Stimulated activated CD8-positive, alpha-beta memory T cell treated with anti-CD3 and anti-CD28 coated beads, Interleukin-12 subunit alpha, Interleukin-12 subunit beta, amount 100 ng/mL, for 4 hours (primary cell): ENCODE data around the gene FBXL3.

Source experiments
- DNase-seq: peaks from one replicate; pipeline ENCODE4 v3.0.0-alpha.2; 2020; ENCODE audit warnings: low read depth

FBXL3 gene

DNA sequence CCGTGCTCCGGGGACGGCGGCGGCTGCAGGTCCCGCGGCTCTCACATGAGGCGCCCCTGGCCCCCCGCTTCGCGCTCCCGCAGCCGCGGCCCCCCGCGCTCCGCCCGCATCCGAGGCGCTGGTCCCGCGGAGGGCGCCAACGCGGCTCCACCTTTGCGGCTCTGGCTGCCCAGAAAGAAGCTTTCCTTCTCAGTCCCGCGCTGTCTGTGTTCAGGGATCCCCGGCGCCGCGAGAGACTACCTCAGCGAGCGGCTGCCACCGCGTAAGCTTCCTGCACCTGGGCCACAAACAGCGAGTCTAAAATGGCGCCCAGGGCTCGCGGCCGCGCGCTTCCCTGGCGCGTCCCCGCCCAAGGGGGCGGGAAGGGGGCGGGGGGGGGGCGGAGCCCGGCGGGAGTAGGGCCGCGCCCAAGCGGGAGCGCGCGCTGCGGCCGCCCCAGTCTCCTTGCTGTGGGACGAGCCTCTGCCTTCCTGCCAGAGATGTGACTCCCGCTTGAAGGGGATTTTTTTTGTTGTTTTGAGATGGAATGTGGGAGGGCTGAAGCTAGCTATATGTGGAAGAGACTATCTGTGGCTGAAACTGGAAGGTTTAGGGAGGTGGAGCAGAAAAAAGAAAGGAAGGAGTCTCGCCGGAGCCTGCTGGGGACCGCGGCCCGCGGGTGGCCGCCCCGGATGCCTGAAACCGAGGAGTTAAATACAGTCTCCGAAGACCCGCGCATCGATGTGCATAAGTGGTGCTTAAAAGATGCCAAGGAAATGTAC is at the start of gene FBXL3:
FBXL3 (minus strand) TSS at position 299 of the 761 bp plus-strand sequence. CDS start 5,299 bp downstream, outside the sequence.
- DNase-seq: peak; percentile 71

- no peak for DNase-seq
Observed at GRCh38 chr13:77067519-77067918, 40.6 kb upstream of the FBXL3 start.

DNA sequence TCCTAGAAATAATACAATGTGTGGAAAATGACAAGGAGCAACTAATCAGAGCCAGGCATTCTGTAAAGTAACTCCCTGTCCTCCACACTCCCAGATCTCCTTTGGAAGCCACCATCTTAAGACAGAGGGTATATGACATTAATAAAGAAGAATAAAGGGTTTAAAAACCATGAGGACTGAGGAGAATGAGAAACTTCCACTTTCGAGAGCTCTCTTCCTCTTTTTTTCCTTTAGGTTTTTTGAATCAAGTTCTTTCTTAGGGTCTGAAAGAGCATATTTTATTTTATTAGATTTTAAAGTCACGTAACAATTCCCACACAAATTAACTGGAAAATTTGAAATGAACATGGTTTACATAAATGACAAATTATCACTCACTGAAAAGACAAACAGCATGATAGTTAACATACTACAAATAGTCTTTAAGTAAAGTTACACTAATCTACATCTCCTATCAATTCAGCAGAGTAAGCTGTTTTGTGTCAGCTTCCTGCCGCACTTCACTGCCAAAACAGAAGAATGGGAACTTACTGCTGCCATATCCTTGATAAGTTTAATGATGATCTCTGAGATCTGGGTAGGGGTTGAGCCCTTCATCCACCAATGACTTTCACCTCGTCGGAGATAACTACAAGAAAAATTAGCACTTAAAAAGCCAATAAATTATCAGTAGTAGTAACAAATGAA is 38.6 kb upstream of the FBXL3 start:
- no peak for DNase-seq

DNA sequence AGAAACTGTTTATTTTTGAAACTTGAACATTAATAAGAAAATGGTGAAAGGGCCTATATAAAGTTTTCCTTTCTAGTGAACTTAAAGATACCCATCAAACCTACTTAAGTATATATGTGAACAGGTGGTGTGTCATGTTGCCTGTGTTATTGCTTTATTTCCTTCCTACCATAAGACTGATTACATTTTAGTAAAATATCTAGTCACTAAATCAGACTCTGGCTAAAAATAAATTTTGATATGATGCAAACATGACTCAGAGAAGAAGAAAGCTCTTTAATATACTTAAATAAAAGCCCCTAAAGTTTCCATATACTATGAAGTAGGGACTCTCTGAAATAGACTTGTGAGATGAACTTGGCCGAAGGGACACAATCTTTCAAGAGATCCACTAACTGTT is 35.1 kb upstream of the FBXL3 start:
- DNase-seq: no peak

DNA sequence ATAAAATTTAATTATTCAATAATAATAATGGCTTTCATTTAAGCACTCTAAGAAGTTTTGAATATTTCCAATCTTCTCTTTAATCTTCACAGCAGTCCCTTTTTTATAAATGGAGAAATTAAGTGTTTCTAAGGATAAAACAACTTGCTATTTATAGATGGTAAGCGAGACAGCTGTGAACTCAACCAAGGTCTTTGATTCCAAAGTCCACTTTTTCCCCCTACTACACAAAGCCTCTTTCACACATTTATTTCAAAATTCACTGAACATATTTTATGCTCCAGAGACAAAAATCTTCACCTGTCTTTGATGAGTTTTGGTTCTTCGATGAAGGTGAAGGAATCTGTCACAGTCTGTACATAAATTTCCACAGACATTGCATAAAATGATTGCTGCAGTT is 34.4 kb upstream of the FBXL3 start:
- no peak for DNase-seq

DNA sequence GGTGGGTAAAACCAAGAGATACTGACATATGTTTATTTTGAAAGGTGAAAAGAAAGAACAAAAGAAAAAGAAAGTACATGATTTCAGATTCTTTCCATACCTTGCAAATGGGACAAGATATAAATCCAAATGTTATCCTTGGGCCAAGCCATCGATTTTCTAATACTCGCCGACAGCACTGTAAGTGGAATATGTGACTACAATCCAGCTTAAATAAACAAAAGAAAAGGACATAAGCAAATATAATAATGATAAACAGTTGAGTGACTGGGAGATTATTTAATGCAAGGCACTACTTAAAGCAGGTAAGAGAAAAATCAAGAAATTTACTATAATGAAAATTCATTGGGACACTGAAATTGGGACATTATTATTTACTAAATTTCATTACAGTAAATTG is 29.9 kb upstream of the FBXL3 start:
- DNase-seq: no peak

DNA sequence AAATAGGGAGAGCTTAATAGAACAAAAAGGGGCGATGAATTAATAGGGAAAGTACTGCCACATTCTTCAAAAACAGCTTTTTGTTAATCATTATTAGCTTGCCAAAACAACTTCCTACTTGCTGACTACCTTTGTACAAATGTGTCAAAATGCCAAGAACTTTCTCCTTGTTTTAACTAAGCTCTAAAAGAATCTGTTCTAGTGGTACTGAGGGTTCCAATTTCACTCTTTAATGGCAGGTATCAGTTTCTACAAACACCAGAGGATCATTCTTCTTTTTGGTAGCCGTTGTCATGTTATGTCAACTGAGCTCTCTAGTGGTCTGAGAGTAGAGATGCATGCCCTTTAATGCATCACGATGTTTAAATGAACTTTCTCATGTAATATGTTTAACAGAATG is 29.4 kb upstream of the FBXL3 start:
- no peak for DNase-seq

DNA sequence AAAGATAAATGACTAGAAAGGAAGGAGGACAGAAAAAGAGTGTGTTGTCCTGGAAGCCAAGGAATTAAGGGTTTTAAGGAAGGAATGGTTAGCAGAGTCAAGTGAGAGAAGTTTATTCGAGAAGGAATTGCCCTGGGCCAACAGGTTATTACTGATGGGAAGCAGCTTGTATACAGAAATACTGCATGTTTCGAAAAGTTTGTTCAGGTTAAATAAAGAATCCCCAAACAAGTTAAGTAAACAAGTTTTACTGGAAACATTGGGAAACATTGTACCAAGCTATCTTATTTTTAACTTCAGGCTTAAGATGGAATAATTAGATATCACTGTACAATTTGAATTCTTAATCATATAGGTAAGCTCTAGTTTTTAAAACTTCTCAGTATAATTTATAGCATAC is 28.2 kb upstream of the FBXL3 start:
- no peak for DNase-seq

- DNase-seq: no peak
Observed at GRCh38 chr13:77053192-77053591, 26.2 kb upstream of the FBXL3 start.

DNA sequence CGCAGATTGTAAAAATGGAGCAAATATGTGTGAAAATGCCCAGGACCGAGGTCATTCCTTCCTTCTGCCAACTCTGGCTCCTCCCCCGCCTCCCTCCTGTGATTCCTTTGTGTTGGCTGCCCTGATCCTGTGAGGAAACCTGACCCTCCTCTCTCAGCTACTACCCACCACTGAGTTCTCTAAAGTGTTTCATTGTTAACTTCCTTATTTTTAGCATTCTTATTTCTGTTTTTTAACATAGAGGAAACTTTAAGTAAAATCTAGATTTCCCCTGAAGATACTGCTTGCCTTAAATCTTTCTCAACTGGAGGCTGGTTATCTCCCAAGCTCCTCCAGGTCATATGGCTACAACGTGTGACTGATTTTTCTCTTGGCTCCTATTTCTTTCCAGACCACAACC is 21.7 kb upstream of the FBXL3 start:
- DNase-seq: no peak

GRCh38 chr13:77047649-77048343 is 20.8 kb upstream of the FBXL3 start:
- no peak for DNase-seq

- no peak for DNase-seq
Observed at GRCh38 chr13:77042566-77043177, 15.7 kb upstream of the FBXL3 start.

GRCh38 chr13:77040835-77041234 is 13.9 kb upstream of the FBXL3 start:
- DNase-seq: no peak

- DNase-seq: no peak
Observed at GRCh38 chr13:77040076-77040475, 13.1 kb upstream of the FBXL3 start.

- DNase-seq: no peak
Observed at GRCh38 chr13:77038907-77039480, 12.0 kb upstream of the FBXL3 start.

DNA sequence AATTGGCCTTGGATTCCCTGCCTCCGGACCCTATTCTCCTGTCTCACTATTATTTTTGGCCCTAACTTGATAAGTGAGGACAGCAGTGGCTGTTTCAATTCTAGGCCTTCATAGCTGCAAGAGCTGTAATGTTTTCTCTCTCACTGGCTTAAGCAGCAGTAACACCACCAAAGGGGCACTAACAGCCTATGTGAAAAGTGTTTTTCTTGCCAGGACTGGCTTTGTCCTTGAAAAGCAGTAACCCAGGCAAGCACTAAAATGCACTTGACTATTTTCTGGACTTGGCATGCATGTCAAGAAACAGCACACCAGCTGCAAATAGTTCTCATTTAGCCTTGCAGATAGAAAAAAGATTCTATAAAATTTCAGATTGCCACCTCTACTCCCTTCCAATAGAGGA is 9.3 kb upstream of the FBXL3 start:
- no peak for DNase-seq

GRCh38 chr13:77034881-77035280 is 7.9 kb upstream of the FBXL3 start:
- DNase-seq: no peak

DNA sequence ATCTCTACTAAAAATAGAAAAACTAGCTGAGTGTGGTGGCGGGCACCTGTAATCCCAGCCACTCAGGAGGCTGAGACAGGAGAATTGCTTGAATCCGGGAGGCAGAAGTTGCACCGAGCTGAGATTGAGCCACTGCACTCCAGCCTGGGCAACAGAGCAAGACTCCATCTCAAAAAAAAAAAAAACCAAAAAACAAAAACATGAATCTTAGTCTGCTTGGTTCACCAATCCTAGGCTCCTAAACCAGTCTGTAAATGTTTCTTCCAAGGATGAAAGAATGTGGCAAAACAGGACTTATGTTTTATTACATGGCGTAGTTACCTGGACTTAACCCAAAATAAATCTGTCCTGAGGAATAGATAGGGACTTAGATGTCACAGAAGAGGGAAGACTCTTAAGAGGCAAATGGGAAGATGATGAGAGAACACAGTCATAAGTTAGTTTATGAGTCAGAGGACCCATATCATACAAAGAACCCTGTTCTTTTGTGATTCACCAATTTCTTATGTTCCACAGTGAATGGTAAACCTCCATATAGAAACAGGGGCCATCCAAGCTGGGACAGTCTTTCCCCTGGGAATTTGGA is 6.9 kb upstream of the FBXL3 start:
- DNase-seq: no peak

DNA sequence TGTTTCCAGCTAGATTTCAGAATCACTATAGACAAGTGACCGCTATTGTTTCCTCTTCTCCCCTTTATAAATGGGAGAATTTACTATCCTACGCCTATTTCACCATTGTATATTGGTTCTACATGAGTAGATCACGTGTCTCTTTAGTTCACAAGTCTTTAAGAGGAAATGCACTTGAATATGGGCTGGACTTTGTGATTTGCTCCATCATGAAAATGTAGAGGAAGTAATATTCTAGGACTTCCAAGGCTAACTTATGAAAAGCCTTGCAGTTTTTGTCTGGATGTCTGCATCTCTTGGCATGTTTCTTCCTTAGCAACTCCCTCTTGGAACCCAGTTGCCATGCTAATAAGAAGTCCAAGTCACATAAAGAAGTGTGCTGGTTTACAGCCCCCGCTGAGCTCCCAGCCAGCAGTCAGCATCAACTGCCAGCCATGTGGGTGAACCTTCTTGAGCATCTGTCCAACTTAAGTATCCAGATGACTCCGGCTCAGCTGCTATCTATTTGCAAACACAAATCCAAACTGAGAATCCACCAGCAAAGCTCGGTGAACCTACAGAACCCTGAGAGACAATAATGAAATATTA is 4.8 kb upstream of the FBXL3 start:
- DNase-seq: no peak

DNA sequence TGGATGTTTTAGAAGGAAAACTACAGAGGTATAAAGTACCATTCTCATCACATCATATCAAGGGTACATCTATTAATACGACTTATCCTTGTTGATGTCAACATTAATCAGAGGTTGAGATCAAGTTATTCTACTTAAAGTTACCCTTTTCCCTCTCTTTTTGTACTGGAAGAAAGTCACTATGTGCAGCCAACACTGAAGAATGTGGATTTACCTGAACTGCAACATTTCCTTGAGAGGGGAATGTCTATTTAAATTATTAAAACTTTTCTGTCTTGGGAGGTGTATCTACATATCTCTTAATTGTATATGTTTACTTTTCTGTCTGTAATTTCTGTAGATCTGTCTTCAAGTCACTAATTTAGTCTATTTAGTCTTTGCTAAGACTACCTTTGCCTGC is 2.5 kb upstream of the FBXL3 start:
- no peak for DNase-seq

DNA sequence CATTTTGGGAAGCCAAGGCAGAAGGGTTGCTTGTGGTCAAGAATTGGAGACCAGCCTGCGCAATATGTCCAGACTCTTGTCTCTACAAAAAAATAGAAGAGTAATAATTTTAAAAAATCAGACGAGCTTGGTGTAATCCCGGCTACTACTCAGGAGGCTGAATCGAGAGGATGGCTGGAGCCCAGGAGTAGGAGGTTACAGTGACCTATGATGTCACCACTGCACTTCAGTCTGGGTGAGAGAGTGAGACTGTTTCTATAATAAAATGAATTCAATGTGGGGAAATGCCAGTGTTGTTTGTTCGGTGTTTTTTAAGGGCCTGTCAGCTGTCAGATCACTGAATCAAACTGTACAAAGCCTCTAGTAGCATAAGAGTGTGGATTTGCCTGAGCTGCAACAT is 1.2 kb upstream of the FBXL3 start:
- no peak for DNase-seq
